H1 (cell line): ENCODE results near the gene GRAMD1B. TPM values are rescaled to one million over a fixed set of nuclear protein-coding genes. Genes with fewer than 3 reads are reported as not detected.

Source experiments
- BRCA1 ChIP-seq: IDR thresholded peaks from 2 replicates; pipeline ENCODE4 v1.6.1; 2012; ENCODE audit warnings: low read depth, low read length, improper control_type of control experiment
- CEBPB ChIP-seq: IDR thresholded peaks from 2 replicates; pipeline ENCODE4 v1.6.1; 2012; ENCODE audit warnings: low read depth, low read length
- CHD2 ChIP-seq: IDR thresholded peaks from 2 replicates; pipeline ENCODE4 v1.6.1; 2012; ENCODE audit warnings: low read length, improper control_type of control experiment
- SP2 ChIP-seq: IDR thresholded peaks from 2 replicates; pipeline ENCODE4 v1.6.1; 2012; ENCODE audit warnings: mild to moderate bottlenecking, low read length, inconsistent platforms
- SP4 ChIP-seq: IDR thresholded peaks from 2 replicates; pipeline ENCODE4 v1.6.1; 2012; ENCODE audit warnings: low read length, inconsistent platforms
- TBP ChIP-seq: IDR thresholded peaks from 2 replicates; pipeline ENCODE4 v1.6.1; 2011; ENCODE audit warnings: low read depth, low read length, improper control_type of control experiment
- polyA plus RNA-seq, 7 experiments: library from polyadenylated mRNA; depleted of rRNA in 3 of 7; stranded (reverse) in 5 of 7; unstranded in 2 of 7; fragments of >200 nt in 5 of 7; fragments of 200-250 nt in 2 of 7; gene quantifications; 1 replicate in 5 of 7; 2 replicates in 1 of 7; 4 replicates in 1 of 7; pipeline versions ENCODE4 v1.2.1 to v1.2.3, GENCODE V29; 2011 to 2013; ENCODE audit warnings: missing spikeins in 2 of 7, mixed read lengths in 2 of 7
- total RNA-seq: library from RNA; stranded (reverse); fragmentation: NEBNext Ultra II Directional; extraction: Animal tissue kit (Norgen Biotek cat#: 25700); gene quantifications from 2 replicates; pipeline ENCODE4 v1.2.1, GENCODE V29; 2021

The GRAMD1B gene
- total and polyA plus RNA-seq, 2 of the 8 experiments (the other 6 are each of a cell fraction or from before 2014, with no cell fraction given), result 10.1 to 21.2 TPM

DNA sequence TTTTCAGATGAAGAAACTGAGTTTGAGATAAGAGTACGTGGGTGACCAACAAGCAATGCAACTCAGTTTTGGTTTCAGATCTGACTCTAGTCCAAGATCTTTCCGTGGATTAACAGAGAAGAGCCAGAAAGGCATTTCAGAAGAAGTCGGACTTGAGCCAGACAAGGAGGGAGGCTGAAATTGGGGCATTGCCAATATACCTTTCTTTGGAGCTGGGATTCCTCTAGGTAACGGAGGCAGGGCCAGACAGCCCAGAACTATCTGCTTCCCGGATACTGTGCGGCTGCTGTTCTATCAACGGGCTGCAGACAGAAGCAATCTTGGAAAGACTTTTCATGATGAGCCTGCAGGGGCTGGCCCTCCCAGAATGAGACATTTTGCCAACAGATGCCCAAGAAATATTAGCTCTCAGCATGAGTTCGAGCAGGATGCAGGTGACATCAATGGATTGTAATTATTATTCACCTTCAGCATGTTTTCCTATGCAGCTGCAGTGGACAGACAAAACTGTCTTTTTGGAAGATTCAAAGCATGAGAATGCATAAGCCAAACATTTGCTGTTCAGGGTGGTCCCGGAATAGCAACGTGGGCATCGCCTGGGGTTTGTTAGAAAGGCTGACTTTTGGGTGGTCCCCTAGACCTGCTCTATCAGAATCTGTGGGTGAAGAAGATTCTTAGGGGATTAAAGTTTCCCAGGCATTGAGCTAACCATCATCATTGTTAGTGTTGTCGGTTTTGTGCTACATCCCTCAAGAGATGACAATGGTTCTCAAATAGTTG, 128.7 kb downstream of the GRAMD1B start (continued):
- TF ChIP-seq SP4, result no peak
- TF ChIP-seq CHD2, result no peak
- no peak for TF ChIP-seq CEBPB
- no peak for TF ChIP-seq SP2
- no peak for TF ChIP-seq TBP
- no peak for TF ChIP-seq BRCA1
- TF ChIP-seq, all 59 proteins: peak for 0
